GM10266 (cell line): ENCODE results near the gene UGT1A8.

Experiments
- DNase-seq: peaks from one replicate; pipeline ENCODE4 v3.0.0; 2012; ENCODE audit errors: extremely low spot score
- CTCF ChIP-seq: IDR thresholded peaks from 2 replicates; pipeline ENCODE4 v1.5.1; 2012; ENCODE audit warnings: mild to moderate bottlenecking, low read depth; ENCODE audit not compliant: control insufficient read depth, insufficient read depth; ENCODE audit errors: missing control alignments

The UGT1A8 gene

GRCh38 chr2:233754872-233755611 is 137.6 kb downstream of the UGT1A8 start:
- no peak for DNase-seq

GRCh38 chr2:233756429-233757081 is 139.1 kb downstream of the UGT1A8 start:
- no peak for DNase-seq
- TF ChIP-seq CTCF: no peak

More at GRCh38 chr2:233754872-233755611, 137.6 kb downstream of the UGT1A8 start:
- no peak for TF ChIP-seq CTCF

GRCh38 chr2:233758141-233758540 is 140.7 kb downstream of the UGT1A8 start:
- DNase-seq: no peak
- no peak for TF ChIP-seq CTCF

- no peak for TF ChIP-seq CTCF
- no peak for DNase-seq
These were observed 141.4 kb downstream of the UGT1A8 start for GRCh38 chr2:233758849-233759248.

GRCh38 chr2:233760043-233760442 is 142.6 kb downstream of the UGT1A8 start, which contains the start of gene UGT1A1:
Gene UGT1A1 (plus strand): TSS chr2:233760270. CDS start chr2:233760288, 18 bp downstream.
- TF ChIP-seq CTCF: no peak
- no peak for DNase-seq

GRCh38 chr2:233761040-233761769 is 143.8 kb downstream of the UGT1A8 start:
- DNase-seq: no peak
- TF ChIP-seq CTCF: no peak
